Cardiac muscle cell (in vitro differentiated cells and primary cell): Measurements from ENCODE around the gene KPNB1. TPM values are rescaled to one million over a fixed set of nuclear protein-coding genes. Genes with fewer than 3 reads are reported as not detected.
"Not testable (repeated sequence)": the region's sequence is repeated elsewhere in the genome, so short reads cannot be mapped to it uniquely, and the experiment has no call there.

ENCODE experiments used
- DNase-seq, 2 donors: peaks; one replicate each; pipeline versions ENCODE4 v3.0.0 to v3.0.0-alpha.2; 2010 to 2017; ENCODE audit warnings: low read depth in 1 of 2, low spot score in 1 of 2
- H3K27ac ChIP-seq: fragments of 200-600 bp; sonication (generic); 2 replicates; pipeline ENCODE4 v1.5.1; 2016
- H3K27me3 ChIP-seq: fragments of 200-600 bp; sonication (generic); 2 replicates; pipeline ENCODE4 v1.6.0; 2016; ENCODE audit warnings: control low read depth
- H3K36me3 ChIP-seq: fragments of 200-600 bp; sonication (generic); 2 replicates; pipeline ENCODE4 v1.5.1; 2016; ENCODE audit warnings: control low read depth
- H3K4me1 ChIP-seq: fragments of 200-600 bp; sonication (generic); 2 replicates; pipeline ENCODE4 v1.8.1; 2017; ENCODE audit warnings: low read depth, mild to moderate bottlenecking, mixed run types
- H3K4me3 ChIP-seq: fragments of 200-600 bp; sonication (generic); 2 replicates; pipeline ENCODE4 v1.5.1; 2016; ENCODE audit warnings: mild to moderate bottlenecking
- H3K9me3 ChIP-seq: fragments of 200-600 bp; sonication (generic); 2 replicates; pipeline ENCODE4 v1.5.1; 2017; ENCODE audit warnings: low read depth, mild to moderate bottlenecking, control low read depth
- CTCF ChIP-seq: IDR thresholded peaks from 2 replicates; pipeline ENCODE4 v1.5.1; 2012; ENCODE audit warnings: low read depth, mild to moderate bottlenecking, low read length
- polyA plus RNA-seq: library from polyadenylated mRNA; unstranded; fragments of >200 nt; fragmentation: Nextera tagmentation; extraction: Ambion mirVana; gene quantifications from 2 replicates; pipeline ENCODE4 v1.2.1, GENCODE V29; 2016
- total RNA-seq: library from RNA; depleted of rRNA; stranded (reverse); fragments of >200 nt; gene quantifications from 2 replicates; pipeline ENCODE4 v1.2.3, GENCODE V29; 2016

KPNB1 gene
- total and polyA plus RNA-seq, 2 experiments from 2014 or later: 125 to 218 TPM

DNA sequence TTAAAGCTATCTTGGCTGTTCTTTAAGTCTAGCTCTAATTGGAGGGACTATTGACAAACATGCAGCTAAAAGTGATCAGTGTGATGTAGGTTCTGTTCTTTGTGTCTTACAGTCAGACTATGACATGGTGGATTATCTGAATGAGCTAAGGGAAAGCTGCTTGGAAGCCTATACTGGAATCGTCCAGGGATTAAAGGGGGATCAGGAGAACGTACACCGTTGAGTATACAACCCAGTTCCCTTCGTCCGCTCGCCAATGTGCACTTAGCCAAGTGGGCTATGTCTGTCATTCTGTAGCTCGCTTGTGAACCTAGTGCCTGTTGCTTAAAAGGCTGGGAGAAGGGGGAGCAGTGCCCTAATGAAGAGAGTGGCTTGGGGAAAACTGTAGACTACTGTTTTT lies 28.5 kb downstream of the KPNB1 start:
- Histone ChIP-seq H3K9me3 (no peaks in the 10 kb centered on the region), H3K27me3 (no peaks in the 10 kb centered on the region), H3K4me3 (no peak overlapping the region)

GRCh38 chr17:47682138-47682537 lies 32.4 kb downstream of the KPNB1 start:
- Histone ChIP-seq H3K27me3 (no peaks in the 10 kb centered on the region), H3K36me3 (peaks cover 52% of the 10 kb centered on the region), H3K4me3 (no peak overlapping the region), H3K27ac (no peak overlapping the region), H3K9me3 (no peaks in the 10 kb centered on the region), H3K4me1 (peaks cover 2% of the 10 kb centered on the region)
- TF ChIP-seq CTCF: no peak
- DNase-seq: no peak

More for the DNA sequence above, 28.5 kb downstream of the KPNB1 start:
- no peak for DNase-seq
- Histone ChIP-seq H3K27ac (peak overlapping the region; percentile 90), H3K36me3 (peaks cover 66% of the 10 kb centered on the region), H3K4me1 (peaks cover 39% of the 10 kb centered on the region)
- TF ChIP-seq CTCF: no peak

- H3K36me3 ChIP-seq: peaks cover 47% of the 10 kb centered on the region
- not testable (repeated sequence) for DNase-seq, H3K27me3 ChIP-seq, H3K4me1 ChIP-seq, H3K9me3 ChIP-seq, H3K4me3 ChIP-seq, H3K27ac ChIP-seq
Measured at GRCh38 chr17:47682727-47683126, 33.0 kb downstream of the KPNB1 start.

DNA sequence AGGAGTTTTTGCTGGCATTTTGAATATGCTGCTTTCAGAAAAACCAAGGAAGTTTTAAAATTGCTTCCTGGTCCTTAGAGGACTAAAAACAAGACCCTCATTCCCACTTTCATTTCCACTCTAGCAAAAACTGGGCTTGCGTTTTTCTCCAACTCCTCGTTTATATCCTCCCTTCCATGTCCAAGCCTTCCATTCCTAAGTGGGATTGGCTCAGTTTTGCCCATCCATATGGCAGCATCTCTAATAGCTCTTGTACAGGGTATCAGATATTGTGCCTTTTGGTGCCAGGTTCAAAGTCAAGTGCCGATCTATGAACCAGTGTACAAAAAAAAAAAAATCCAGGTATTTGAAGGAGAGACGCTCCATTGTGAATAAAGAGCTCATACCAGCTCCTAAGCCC lies 34.3 kb downstream of the KPNB1 start:
- no peak for TF ChIP-seq CTCF
- H3K36me3 ChIP-seq: peaks cover 36% of the 10 kb centered on the region
- no peaks in the 10 kb centered on the region for H3K9me3 ChIP-seq
- H3K4me3 ChIP-seq: no peak overlapping the region
- no peaks in the 10 kb centered on the region for H3K4me1 ChIP-seq
- no peaks in the 10 kb centered on the region for H3K27me3 ChIP-seq
- peak overlapping the region; percentile 66 for H3K27ac ChIP-seq
- DNase-seq: no peak

DNA sequence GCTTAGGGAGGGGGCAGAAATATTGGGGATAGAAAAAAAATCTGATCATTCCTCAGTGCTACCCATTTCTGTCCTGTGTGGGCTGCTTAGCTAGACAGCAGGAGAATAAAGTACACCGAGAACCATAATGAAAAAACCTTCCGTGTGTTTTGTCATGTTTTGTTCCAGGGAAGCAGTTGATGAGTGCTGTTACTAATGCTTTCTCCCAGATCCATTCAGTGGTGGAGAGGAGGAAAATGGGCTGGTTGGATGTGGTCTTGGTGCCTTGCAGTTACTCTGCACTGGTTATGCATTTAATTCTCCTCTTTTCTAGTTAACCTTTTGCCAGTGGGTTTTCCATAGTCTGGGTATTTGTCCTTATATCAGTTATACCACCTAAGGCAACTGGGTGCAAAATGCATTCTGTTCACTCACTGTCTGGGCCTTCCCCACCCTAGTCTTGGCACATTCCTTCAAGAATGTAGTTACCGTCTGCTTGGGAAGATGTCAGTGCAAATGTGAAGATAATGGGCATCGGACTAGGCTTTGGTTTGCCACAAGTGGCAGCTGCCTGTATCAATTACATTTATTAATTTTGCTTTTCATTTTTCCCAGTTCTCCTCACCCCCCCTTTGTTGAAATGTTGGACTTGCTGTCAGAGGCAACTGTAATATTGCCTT lies 34.9 kb downstream of the KPNB1 start:
- Histone ChIP-seq H3K27me3 (no peaks in the 10 kb centered on the region), H3K36me3 (peaks cover 30% of the 10 kb centered on the region), H3K27ac (peak overlapping the region; percentile 66), H3K9me3 (no peaks in the 10 kb centered on the region), H3K4me1 (no peaks in the 10 kb centered on the region), H3K4me3 (no peak overlapping the region)
- no peak for TF ChIP-seq CTCF
- DNase-seq: no peak

- peak overlapping the region; percentile 70 for H3K27ac ChIP-seq
- no peak overlapping the region for H3K4me3 ChIP-seq
- TF ChIP-seq CTCF: no peak
- H3K36me3 ChIP-seq: peaks cover 19% of the 10 kb centered on the region
- no peak for DNase-seq
- H3K9me3 ChIP-seq: no peaks in the 10 kb centered on the region
- no peaks in the 10 kb centered on the region for H3K27me3 ChIP-seq
- no peaks in the 10 kb centered on the region for H3K4me1 ChIP-seq
Measured at GRCh38 chr17:47685556-47686275, 36.0 kb downstream of the KPNB1 start.
